H9 (cell line): Measurements from ENCODE around the gene CRISPLD2. TPM values are rescaled to one million over a fixed set of nuclear protein-coding genes. Genes with fewer than 3 reads are reported as not detected.

Source experiments
- DNase-seq: peaks from one replicate; pipeline ENCODE4 v3.0.0-alpha.2; 2017
- H2AFZ ChIP-seq: one replicate; pipeline ENCODE4 v1.6.1; 2013; ENCODE audit warnings: mild to moderate bottlenecking, low read length, control low read depth, moderate library complexity
- H2AK5ac ChIP-seq: 2 replicates; pipeline ENCODE4 v1.6.1; 2013; ENCODE audit warnings: low read length, control low read depth, mixed read lengths; ENCODE audit not compliant: insufficient read length
- H2BK120ac ChIP-seq: one replicate; pipeline ENCODE4 v1.6.1; 2013; ENCODE audit warnings: low read depth, mild to moderate bottlenecking, low read length, control low read depth, inconsistent platforms; ENCODE audit not compliant: poor library complexity, severe bottlenecking
- H2BK12ac ChIP-seq: 2 replicates; pipeline ENCODE4 v1.6.1; 2013; ENCODE audit warnings: low read length, control low read depth, mixed read lengths, low read depth; ENCODE audit not compliant: insufficient read length
- H2BK15ac ChIP-seq: 2 replicates; pipeline ENCODE4 v1.6.1; 2013; ENCODE audit warnings: low read depth, low read length, control low read depth
- H2BK20ac ChIP-seq: one replicate; pipeline ENCODE4 v1.6.1; 2013; ENCODE audit warnings: low read depth, mild to moderate bottlenecking, low read length, control low read depth, inconsistent platforms; ENCODE audit not compliant: poor library complexity, severe bottlenecking
- H2BK5ac ChIP-seq: 2 replicates; pipeline ENCODE4 v1.6.1; 2013; ENCODE audit warnings: low read length, control low read depth, mixed read lengths; ENCODE audit not compliant: insufficient read length
- H3K14ac ChIP-seq: 2 replicates; pipeline ENCODE4 v1.6.1; 2013; ENCODE audit warnings: low read length, control low read depth; ENCODE audit not compliant: insufficient read depth
- H3K18ac ChIP-seq: 2 replicates; pipeline ENCODE4 v1.6.1; 2013; ENCODE audit warnings: low read depth, mild to moderate bottlenecking, mixed read lengths, low read length, control low read depth; ENCODE audit not compliant: insufficient read length
- H3K23ac ChIP-seq: 2 replicates; pipeline ENCODE4 v1.6.1; 2013; ENCODE audit warnings: low read length, control low read depth, mixed read lengths, low read depth; ENCODE audit not compliant: insufficient read length
- H3K23me2 ChIP-seq: 2 replicates; pipeline ENCODE4 v1.6.1; 2013; ENCODE audit warnings: low read depth, mild to moderate bottlenecking, mixed read lengths, low read length, control low read depth; ENCODE audit not compliant: insufficient read length, poor library complexity, severe bottlenecking
- H3K27ac ChIP-seq: 2 replicates; pipeline ENCODE4 v1.5.1; 2013; ENCODE audit warnings: low read length, control low read depth, mixed read lengths, low read depth; ENCODE audit not compliant: insufficient read length
- H3K27me3 ChIP-seq: 2 replicates; pipeline ENCODE4 v1.6.1; 2013; ENCODE audit warnings: low read length, control low read depth, inconsistent platforms; ENCODE audit not compliant: insufficient read depth
- H3K4ac ChIP-seq: 2 replicates; pipeline ENCODE4 v1.6.1; 2013; ENCODE audit warnings: low read depth, mild to moderate bottlenecking, control low read depth, inconsistent platforms, low read length, moderate library complexity
- H3K4me1 ChIP-seq: 2 replicates; pipeline ENCODE4 v1.6.1; 2013; ENCODE audit warnings: low read length, control low read depth, inconsistent platforms; ENCODE audit not compliant: insufficient read depth
- H3K4me2 ChIP-seq: 2 replicates; pipeline ENCODE4 v1.6.1; 2013; ENCODE audit warnings: low read length, control low read depth, mixed read lengths; ENCODE audit not compliant: insufficient read length, insufficient read depth
- H3K56ac ChIP-seq: 2 replicates; pipeline ENCODE4 v1.6.1; 2013; ENCODE audit warnings: low read depth, mild to moderate bottlenecking, mixed read lengths, low read length, control low read depth; ENCODE audit not compliant: insufficient read length
- H3K79me1 ChIP-seq: 2 replicates; pipeline ENCODE4 v1.6.1; 2013; ENCODE audit warnings: low read depth, mild to moderate bottlenecking, moderate library complexity, low read length, control low read depth, inconsistent platforms; ENCODE audit not compliant: insufficient read depth, poor library complexity, severe bottlenecking
- H3K79me2 ChIP-seq: 2 replicates; pipeline ENCODE4 v1.6.1; 2013; ENCODE audit warnings: low read length, control low read depth, inconsistent platforms; ENCODE audit not compliant: insufficient read depth
- H3K9ac ChIP-seq: 2 replicates; pipeline ENCODE4 v1.6.1; 2013; ENCODE audit warnings: low read length, control low read depth, mixed read lengths; ENCODE audit not compliant: insufficient read length; ENCODE audit errors: extremely low read depth
- H3K9me3 ChIP-seq: one replicate; pipeline ENCODE4 v1.6.1; 2013; ENCODE audit warnings: low read depth, low read length, inconsistent platforms; ENCODE audit not compliant: control insufficient read depth
- H3T11ph ChIP-seq: one replicate; pipeline ENCODE4 v1.6.1; 2013; ENCODE audit warnings: mild to moderate bottlenecking, low read length, control low read depth, inconsistent platforms
- H4K20me1 ChIP-seq: one replicate; pipeline ENCODE4 v1.6.1; 2013; ENCODE audit not compliant: control insufficient read depth, insufficient read length, insufficient read depth
- H4K5ac ChIP-seq: 2 replicates; pipeline ENCODE4 v1.6.1; 2013; ENCODE audit warnings: low read depth, mild to moderate bottlenecking, mixed read lengths, low read length, control low read depth; ENCODE audit not compliant: insufficient read length
- H4K8ac ChIP-seq: replicated peaks from 2 replicates; pipeline ENCODE4 v1.6.1; 2013; ENCODE audit warnings: low read length, control low read depth, mixed read lengths, low read depth; ENCODE audit not compliant: insufficient read length
- H4K91ac ChIP-seq: 2 replicates; pipeline ENCODE4 v1.6.1; 2013; ENCODE audit warnings: low read depth, mild to moderate bottlenecking, moderate library complexity, mixed read lengths, low read length, control low read depth; ENCODE audit not compliant: insufficient read length
- H3K27ac Mint-ChIP-seq, 3 experiments: 2 replicates in 2 of 3; 3 replicates in 1 of 3; pipeline ENCODE4 v1.8.0; 2020 to 2021; ENCODE audit warnings: mixed read lengths in 3 of 3, mild to moderate bottlenecking in 1 of 3, moderate library complexity in 1 of 3
- H3K27me3 Mint-ChIP-seq: 2 replicates; pipeline ENCODE4 v1.8.0; 2021; ENCODE audit warnings: low read depth, mild to moderate bottlenecking, moderate library complexity, mixed read lengths
- H3K36me3 Mint-ChIP-seq, 3 experiments: 2 replicates in 2 of 3; 3 replicates in 1 of 3; pipeline ENCODE4 v1.8.0; 2020 to 2021; ENCODE audit warnings: low read depth in 3 of 3, mixed read lengths in 3 of 3; ENCODE audit not compliant: insufficient read depth in 1 of 3
- H3K4me1 Mint-ChIP-seq, 2 experiments: 2 replicates each; pipeline ENCODE4 v1.8.0; 2020; ENCODE audit warnings: mixed read lengths in 2 of 2
- H3K4me3 Mint-ChIP-seq, 2 experiments: 2 replicates in 1 of 2; 3 replicates in 1 of 2; pipeline ENCODE4 v1.8.0; 2020 to 2021; ENCODE audit warnings: mild to moderate bottlenecking in 2 of 2, mixed read lengths in 2 of 2, moderate library complexity in 1 of 2
- H3K9me3 Mint-ChIP-seq, 2 experiments: 2 replicates in 1 of 2; 3 replicates in 1 of 2; pipeline ENCODE4 v1.8.0; 2020; ENCODE audit warnings: mild to moderate bottlenecking in 2 of 2, mixed read lengths in 2 of 2, moderate library complexity in 1 of 2
- WGBS: extraction: QIAGEN DNeasy Blood & Tissue Kit; methylation state at CpG from one replicate; pipeline ENCODE4 v1.1.7; 2013; ENCODE audit warnings: missing lambda C conversion rate, low lambda C conversion rate, mixed read lengths; ENCODE audit not compliant: insufficient read length; ENCODE audit errors: extremely low coverage; 5-methylcytosine and 5-hydroxymethylcytosine counted together
- total RNA-seq: library from RNA; stranded (reverse); gene quantifications from 2 replicates; pipeline ENCODE4 v1.2.1, GENCODE V29; 2021
- TF ChIP-seq, protein P1 (sequence below): fragments of 200-600 bp; sonication (generic); conservative IDR thresholded peaks from 3 replicates; pipeline ENCODE4 v1.8.0; 2021; ENCODE audit warnings: antibody characterized with exemption, mild to moderate bottlenecking

The CRISPLD2 gene
- total RNA-seq, 1 experiment from 2014 or later, result 2.3 TPM

DNA sequence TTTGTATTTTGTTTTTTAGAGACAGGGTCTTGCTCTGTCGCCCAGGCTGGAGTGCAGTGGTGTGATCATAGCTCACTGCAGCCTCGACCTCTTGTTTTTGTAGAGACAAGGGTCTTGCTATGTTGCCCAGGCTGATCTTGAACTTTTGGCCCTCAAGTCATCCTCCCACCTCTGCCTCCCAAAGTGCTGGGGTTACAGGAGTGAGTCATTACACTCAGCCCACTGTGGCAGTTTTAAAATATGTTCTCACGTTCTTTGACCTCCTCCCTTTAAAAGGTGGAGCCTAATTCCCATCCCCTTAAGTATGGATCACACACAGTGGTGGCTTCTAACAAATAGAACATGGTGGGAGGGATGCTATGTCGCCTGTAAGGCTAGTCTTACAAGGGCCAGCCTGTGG lies 123.8 kb downstream of the CRISPLD2 start:
- H3K4me3 Mint-ChIP-seq, result no peak overlapping the region
- peaks cover 0 to 3% of the 10 kb centered on the region in 2 experiments; a peak in 1 of 4 replicates for H3K4me1 Mint-ChIP-seq
- Histone ChIP-seq H3K23me2 (no peaks in the 10 kb centered on the region), H2BK12ac (no peak overlapping the region), H3K9ac (no peak overlapping the region), H3K4ac (no peak overlapping the region), H2BK120ac (no peak overlapping the region), H2BK15ac (no peak overlapping the region), H3K56ac (no peak overlapping the region), H2BK5ac (no peak overlapping the region), H3K18ac (no peak overlapping the region), H2BK20ac (no peak overlapping the region), H3K23ac (no peak overlapping the region), H4K20me1 (no peaks in the 10 kb centered on the region), H2AFZ (no peak overlapping the region), H3K4me1 (no peaks in the 10 kb centered on the region), H3K9me3 (no peaks in the 10 kb centered on the region), H3K14ac (no peak overlapping the region), H3T11ph (no peak overlapping the region), H4K5ac (no peak overlapping the region), H3K79me1 (no peaks in the 10 kb centered on the region), H3K79me2 (no peaks in the 10 kb centered on the region), H2AK5ac (no peak overlapping the region), H3K4me2 (no peak overlapping the region), H3K27me3 (no peaks in the 10 kb centered on the region), H4K91ac (no peak overlapping the region), H3K27ac (no peak overlapping the region), H4K8ac (no peak overlapping the region)
- H3K36me3 Mint-ChIP-seq, result no peaks in the 10 kb centered on the region
- peaks cover 3% of the 10 kb centered on the region for H3K27me3 Mint-ChIP-seq
- no peak overlapping the region for H3K27ac Mint-ChIP-seq
- H3K9me3 Mint-ChIP-seq, result peaks cover 0 to 1% of the 10 kb centered on the region in 2 experiments; a peak in 1 of 5 replicates
- TF ChIP-seq, protein P1, sequence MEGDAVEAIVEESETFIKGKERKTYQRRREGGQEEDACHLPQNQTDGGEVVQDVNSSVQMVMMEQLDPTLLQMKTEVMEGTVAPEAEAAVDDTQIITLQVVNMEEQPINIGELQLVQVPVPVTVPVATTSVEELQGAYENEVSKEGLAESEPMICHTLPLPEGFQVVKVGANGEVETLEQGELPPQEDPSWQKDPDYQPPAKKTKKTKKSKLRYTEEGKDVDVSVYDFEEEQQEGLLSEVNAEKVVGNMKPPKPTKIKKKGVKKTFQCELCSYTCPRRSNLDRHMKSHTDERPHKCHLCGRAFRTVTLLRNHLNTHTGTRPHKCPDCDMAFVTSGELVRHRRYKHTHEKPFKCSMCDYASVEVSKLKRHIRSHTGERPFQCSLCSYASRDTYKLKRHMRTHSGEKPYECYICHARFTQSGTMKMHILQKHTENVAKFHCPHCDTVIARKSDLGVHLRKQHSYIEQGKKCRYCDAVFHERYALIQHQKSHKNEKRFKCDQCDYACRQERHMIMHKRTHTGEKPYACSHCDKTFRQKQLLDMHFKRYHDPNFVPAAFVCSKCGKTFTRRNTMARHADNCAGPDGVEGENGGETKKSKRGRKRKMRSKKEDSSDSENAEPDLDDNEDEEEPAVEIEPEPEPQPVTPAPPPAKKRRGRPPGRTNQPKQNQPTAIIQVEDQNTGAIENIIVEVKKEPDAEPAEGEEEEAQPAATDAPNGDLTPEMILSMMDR, result no peak
- no peak for DNase-seq
- WGBS, result no CpG with 5 or more reads among the region's 4 CpGs
